ENCODE measurements around the gene SLC39A11.

DNA sequence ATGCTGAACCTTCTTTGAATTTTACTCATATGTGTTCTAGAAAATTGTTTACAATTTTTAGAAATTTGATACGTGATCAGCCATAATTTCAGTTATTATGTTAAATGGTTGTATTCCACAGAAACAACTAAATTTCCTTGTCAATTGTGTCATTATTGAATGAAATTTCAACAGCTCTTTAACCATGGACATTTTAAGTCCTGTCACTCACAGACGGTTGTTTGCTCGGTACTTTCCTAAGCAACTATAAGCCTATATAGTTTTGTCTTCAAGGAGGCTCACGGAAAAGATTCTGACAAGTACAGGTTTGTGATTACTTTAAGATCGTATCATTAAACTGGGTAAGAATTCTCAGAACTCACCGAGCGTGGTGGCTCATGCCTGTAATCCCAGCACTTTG lies 31.8 kb downstream of the SLC39A11 start:
- TF ChIP-seq, protein P1, sequence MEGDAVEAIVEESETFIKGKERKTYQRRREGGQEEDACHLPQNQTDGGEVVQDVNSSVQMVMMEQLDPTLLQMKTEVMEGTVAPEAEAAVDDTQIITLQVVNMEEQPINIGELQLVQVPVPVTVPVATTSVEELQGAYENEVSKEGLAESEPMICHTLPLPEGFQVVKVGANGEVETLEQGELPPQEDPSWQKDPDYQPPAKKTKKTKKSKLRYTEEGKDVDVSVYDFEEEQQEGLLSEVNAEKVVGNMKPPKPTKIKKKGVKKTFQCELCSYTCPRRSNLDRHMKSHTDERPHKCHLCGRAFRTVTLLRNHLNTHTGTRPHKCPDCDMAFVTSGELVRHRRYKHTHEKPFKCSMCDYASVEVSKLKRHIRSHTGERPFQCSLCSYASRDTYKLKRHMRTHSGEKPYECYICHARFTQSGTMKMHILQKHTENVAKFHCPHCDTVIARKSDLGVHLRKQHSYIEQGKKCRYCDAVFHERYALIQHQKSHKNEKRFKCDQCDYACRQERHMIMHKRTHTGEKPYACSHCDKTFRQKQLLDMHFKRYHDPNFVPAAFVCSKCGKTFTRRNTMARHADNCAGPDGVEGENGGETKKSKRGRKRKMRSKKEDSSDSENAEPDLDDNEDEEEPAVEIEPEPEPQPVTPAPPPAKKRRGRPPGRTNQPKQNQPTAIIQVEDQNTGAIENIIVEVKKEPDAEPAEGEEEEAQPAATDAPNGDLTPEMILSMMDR (IDR thresholded peaks at IDR 0.05; ENCODE audit: insufficient read depth, low read depth, low read length) = no peak
- TF ChIP-seq EZH2 (IDR thresholded peaks at IDR 0.05; ENCODE audit: insufficient read depth, low read length) = no peak

All from astrocyte (in vitro differentiated cells and primary cell).